GM12878 (cell line): ENCODE measurements around the gene ANKDD1B. TPM values are rescaled to one million over a fixed set of nuclear protein-coding genes. Genes with fewer than 3 reads are reported as not detected.

ENCODE experiments used
- ATAC-seq: fragments of 200-7000 bp; cut with Tn5 transposase; 3 replicates; pipeline ENCODE4 v1.9.1; 2020; ENCODE audit warnings: mild to moderate bottlenecking, moderate library complexity
- BruUV-seq: library from RNA; stranded (reverse); fragments of 400-500 nt; replicated peaks from 2 replicates; lab custom pipeline; 2021; lab: Mats Ljungman, UMichigan
- CTCF ChIA-PET: fragments of 300-600 bp; sonication (Branson Sonifier 250); formaldehyde crosslinking; extraction: SDS; loops from one replicate; lab custom pipeline; 2021; ENCODE audit warnings: inconsistent platforms; lab: Yijun Ruan, JAX
- POLR2A ChIA-PET: fragments of 350-600 bp; formaldehyde crosslinking; extraction: SDS; loops from one replicate; lab custom pipeline; 2021; ENCODE audit warnings: inconsistent platforms; lab: Charles Lee
- RAD21 ChIA-PET: fragments of 300-600 bp; sonication (Branson Sonifier 250); formaldehyde crosslinking; loops from one replicate; lab custom pipeline; 2023; ENCODE audit warnings: antibody characterized with exemption; ENCODE audit not compliant: unreplicated experiment; lab: Charles Lee
- SMC1A ChIA-PET: fragments of 300-600 bp; sonication (Branson Sonifier 250); formaldehyde crosslinking; loops from one replicate; lab custom pipeline; 2023; ENCODE audit not compliant: unreplicated experiment, uncharacterized antibody; lab: Charles Lee
- DNase-seq: peaks from one replicate; pipeline ENCODE4 v3.0.0-alpha.2; 2011; ENCODE audit warnings: low read depth, low spot score
- FAIRE-seq: peaks from 3 replicates; lab custom pipeline; 2011; peaks lifted over from hg19 to GRCh38; lab: Jason Lieb, UNC
- H2AFZ ChIP-seq: 2 replicates; pipeline ENCODE4 v1.6.0; 2011; ENCODE audit warnings: low read depth, low read length, control low read depth; ENCODE audit not compliant: control insufficient read depth
- H3K27ac ChIP-seq: 2 replicates; pipeline ENCODE4 v1.5.1; 2011; ENCODE audit warnings: control low read depth; ENCODE audit not compliant: control insufficient read depth, insufficient read depth
- H3K27me3 ChIP-seq, 2 experiments: replicated peaks in 1 of 2; 2 replicates each; pipeline versions ENCODE4 v1.6.0 to v1.6.1; 2011; ENCODE audit warnings: low read length in 1 of 2; ENCODE audit not compliant: control insufficient read depth in 2 of 2, insufficient read depth in 2 of 2
- H3K36me3 ChIP-seq, 2 experiments: 2 replicates each; pipeline ENCODE4 v1.5.1; 2011; ENCODE audit warnings: low read length in 1 of 2; ENCODE audit not compliant: control insufficient read depth in 2 of 2, insufficient read depth in 2 of 2
- H3K4me1 ChIP-seq: 2 replicates; pipeline ENCODE4 v1.6.1; 2011; ENCODE audit warnings: mild to moderate bottlenecking, low read length, moderate library complexity, mixed read lengths; ENCODE audit not compliant: control insufficient read depth, insufficient read depth
- H3K4me2 ChIP-seq: 2 replicates; pipeline ENCODE4 v1.6.0; 2011; ENCODE audit warnings: control low read depth; ENCODE audit not compliant: control insufficient read depth, insufficient read depth
- H3K4me3 ChIP-seq: fragments of 200-600 bp; sonication (generic); 2 replicates; pipeline ENCODE4 v1.5.1; 2016
- H3K79me2 ChIP-seq: 2 replicates; pipeline ENCODE4 v1.6.0; 2011; ENCODE audit warnings: low read length; ENCODE audit not compliant: control insufficient read depth, insufficient read depth
- H3K9ac ChIP-seq: 2 replicates; pipeline ENCODE4 v1.8.0; 2011; ENCODE audit warnings: low read length, control low read depth, mixed read lengths; ENCODE audit not compliant: control insufficient read depth, insufficient read depth
- H3K9me3 ChIP-seq: replicated peaks from 3 replicates; pipeline ENCODE4 v1.5.1; 2011; ENCODE audit warnings: mild to moderate bottlenecking, low read length; ENCODE audit not compliant: control insufficient read depth, insufficient read depth
- H4K20me1 ChIP-seq: 2 replicates; pipeline ENCODE4 v1.6.0; 2011; ENCODE audit not compliant: control insufficient read depth, insufficient read depth
- ASH2L ChIP-seq: fragments of 300-600, 200-600 bp; sonication (generic); IDR thresholded peaks from 2 replicates; pipeline ENCODE4 v1.6.1; 2017; ENCODE audit warnings: low read depth, mild to moderate bottlenecking, borderline replicate concordance
- BACH1 ChIP-seq: fragments of 450-650 bp; IDR thresholded peaks from 2 replicates; pipeline ENCODE4 v1.6.1; 2017; ENCODE audit warnings: mild to moderate bottlenecking, borderline replicate concordance
- BHLHE40 ChIP-seq, 2 experiments: fragments of 450-650 bp in 1 of 2; IDR thresholded peaks; 2 replicates each; pipeline ENCODE4 v1.6.1; 2011 to 2017; ENCODE audit warnings: low read depth in 2 of 2, borderline replicate concordance in 1 of 2, improper control_type of control experiment in 1 of 2, low read length in 1 of 2, mild to moderate bottlenecking in 1 of 2
- CEBPB ChIP-seq, 2 experiments: fragments of 150-350 bp in 1 of 2; IDR thresholded peaks; 2 replicates each; pipeline ENCODE4 v1.6.1; 2012 to 2014; ENCODE audit warnings: low read depth in 2 of 2, low read length in 2 of 2, borderline replicate concordance in 1 of 2, inconsistent platforms in 1 of 2
- EP300 ChIP-seq, 2 experiments: fragments of 150-350 bp in 1 of 2; IDR thresholded peaks; 2 replicates each; pipeline ENCODE4 v1.6.1; 2011 to 2012; ENCODE audit warnings: low read depth in 2 of 2, low read length in 2 of 2, borderline replicate concordance in 1 of 2, improper control_type of control experiment in 1 of 2, inconsistent platforms in 1 of 2; ENCODE audit not compliant: control insufficient read depth in 1 of 2
- HDAC2 ChIP-seq: fragments of 200-600 bp; sonication (generic); IDR thresholded peaks from 2 replicates; pipeline ENCODE4 v1.6.1; 2017
- KAT2A ChIP-seq: conservative IDR thresholded peaks from 2 replicates; pipeline ENCODE4 v1.6.1; 2011; ENCODE audit warnings: low read depth, low read length; ENCODE audit not compliant: control insufficient read depth
- KDM1A ChIP-seq: fragments of 200-600 bp; sonication (generic); IDR thresholded peaks from 2 replicates; pipeline ENCODE4 v1.6.1; 2016; ENCODE audit warnings: borderline replicate concordance
- MEF2B ChIP-seq: fragments of 450-650 bp; IDR thresholded peaks from 2 replicates; pipeline ENCODE4 v1.6.1; 2018; ENCODE audit warnings: mild to moderate bottlenecking, moderate library complexity; ENCODE audit not compliant: partially characterized antibody, poor library complexity, severe bottlenecking
- MLLT1 ChIP-seq: fragments of 450-650 bp; IDR thresholded peaks from 2 replicates; pipeline ENCODE4 v1.6.1; 2016; ENCODE audit warnings: mild to moderate bottlenecking
- MTA3 ChIP-seq: IDR thresholded peaks from 2 replicates; pipeline ENCODE4 v1.6.1; 2012; ENCODE audit warnings: low read length, inconsistent platforms, borderline replicate concordance
- NFIC ChIP-seq: IDR thresholded peaks from 2 replicates; pipeline ENCODE4 v1.6.1; 2012; ENCODE audit warnings: low read depth, mild to moderate bottlenecking, inconsistent platforms, low read length, moderate library complexity
- PML ChIP-seq: IDR thresholded peaks from 2 replicates; pipeline ENCODE4 v1.6.1; 2012; ENCODE audit warnings: low read length, inconsistent platforms
- SIN3A ChIP-seq: IDR thresholded peaks from 2 replicates; pipeline ENCODE4 v1.6.1; 2012; ENCODE audit warnings: low read depth, low read length, improper control_type of control experiment
- SREBF2 ChIP-seq: IDR thresholded peaks from 2 replicates; pipeline ENCODE4 v1.6.1; 2012; ENCODE audit warnings: mild to moderate bottlenecking, low read length
- STAT3 ChIP-seq: IDR thresholded peaks from 2 replicates; pipeline ENCODE4 v1.6.1; 2011; ENCODE audit warnings: low read depth, low read length, improper control_type of control experiment
- TCF7 ChIP-seq: IDR thresholded peaks from 2 replicates; pipeline ENCODE4 v1.6.1; 2014; ENCODE audit warnings: antibody characterized with exemption, borderline replicate concordance
- ZNF384 ChIP-seq: IDR thresholded peaks from 2 replicates; pipeline ENCODE4 v1.6.1; 2012; ENCODE audit warnings: low read depth, mild to moderate bottlenecking, low read length, improper control_type of control experiment, borderline replicate concordance
- WGBS: methylation state at CpG from one replicate; pipeline ENCODE4 v1.1.6; 2016; ENCODE audit warnings: low lambda C conversion rate; ENCODE audit not compliant: insufficient replicate concordance, insufficient coverage; ENCODE audit errors: missing lambda C conversion rate; 5-methylcytosine and 5-hydroxymethylcytosine counted together
- in situ Hi-C: fragments of 300-500 bp; cut with MboI; formaldehyde crosslinking; loops from 9 replicates; pipeline ENCODE4 v1.14.3; 2018; ENCODE audit warnings: mixed read lengths
- intact Hi-C: fragments of 100-400 bp; cut with micrococcal nuclease; formaldehyde crosslinking; loops from one replicate; pipeline ENCODE4 v1.14.2; 2022; ENCODE audit not compliant: unreplicated experiment
- polyA plus RNA-seq, 11 experiments: library from polyadenylated mRNA; depleted of rRNA in 4 of 11; unstranded in 6 of 11; stranded (reverse) in 5 of 11; fragments of >200 nt; fragmentation: Nextera tagmentation in 4 of 11; fragmentation: Illumina TruSeq in 1 of 11; extraction: Ambion mirVana in 4 of 11; extraction: Trizol in 1 of 11; gene quantifications; 1 replicate in 1 of 11; 2 replicates in 10 of 11; pipeline versions ENCODE4 v1.2.1 to v1.2.3, GENCODE V29; 2011 to 2016; ENCODE audit warnings: inconsistent platforms in 2 of 11, missing spikeins in 2 of 11, low read depth in 1 of 11
- total RNA-seq, 4 experiments: library from RNA; depleted of rRNA in 3 of 4; stranded (reverse); fragments of >200 nt in 3 of 4; fragmentation: Illumina TruSeq in 1 of 4; extraction: Trizol in 1 of 4; gene quantifications; 2 replicates each; pipeline versions ENCODE4 v1.2.1 to v1.2.3, GENCODE V29; 2013 to 2021
- TF ChIP-seq, protein P1 (sequence below): IDR thresholded peaks from 2 replicates; pipeline ENCODE4 v1.6.1; 2012; ENCODE audit warnings: improper control_type of control experiment, low read depth, low read length; ENCODE audit not compliant: insufficient replicate concordance

Gene ANKDD1B
- total and polyA plus RNA-seq, 10 of the 15 experiments (the other 5 are each of a cell fraction or from before 2014, with no cell fraction given) = 0.34 to 2.4 (median 0.80) TPM

DNA sequence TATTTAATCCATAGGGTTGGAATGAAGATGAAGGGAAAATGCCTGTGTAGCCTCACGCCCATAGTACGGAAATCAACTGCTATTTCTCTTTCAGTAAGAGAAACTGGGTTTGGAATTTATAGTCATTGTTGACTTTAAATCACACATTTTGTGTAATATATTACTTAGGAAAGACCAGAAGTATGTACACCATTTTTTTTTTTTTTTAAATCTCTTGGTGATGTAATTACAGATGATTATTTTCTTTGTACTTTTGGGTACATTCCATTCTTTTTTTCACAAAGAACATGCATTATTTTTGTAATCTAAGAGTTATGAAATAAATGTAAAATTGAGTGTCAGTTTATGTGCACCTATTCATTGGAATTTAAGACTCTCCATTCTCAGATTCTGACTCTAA lies 60.3 kb downstream of the ANKDD1B start:
- Histone ChIP-seq H3K79me2 (no peaks in the 10 kb centered on the region), H2AFZ (no peak overlapping the region), H3K4me1 (peaks cover 10% of the 10 kb centered on the region), H3K9ac (no peak overlapping the region), H3K4me2 (no peak overlapping the region), H3K9me3 (no peaks in the 10 kb centered on the region), H3K27ac (no peak overlapping the region), H3K36me3 (peaks cover 0 to 8% of the 10 kb centered on the region in 2 experiments; a peak in 2 of 4 replicates), H3K4me3 (no peak overlapping the region), H3K27me3 (no peaks in the 10 kb centered on the region), H4K20me1 (0 out of 2 replicates have a peak, but pooled peaks cover 2% of the 10 kb centered on the region)
- DNase-seq (no peak), ATAC-seq (no peak), FAIRE-seq (no peak)
- in situ Hi-C loops = no loop called here
- intact Hi-C loops = loop anchor here (10.0 kb wide), 1 partner anchor 627 kb away; no protein-coding TSS in a partner anchor
- SMC1A ChIA-PET = no interaction called here
- RAD21 ChIA-PET = interaction anchor here (1.1 kb wide), 1 partner anchor 95 kb away, joined by 6 read pairs; no protein-coding TSS in a partner anchor
- no TSS peak for BruUV-seq
- CTCF ChIA-PET = interaction anchor here (1.5 kb wide), 1 partner anchor 10 kb away, joined by 7 read pairs; no protein-coding TSS in a partner anchor
- POLR2A ChIA-PET = no interaction called here
- 47% methylated on average over 2 of the region's 2 CpGs for whole genome bisulfite sequencing
- TF ChIP-seq KAT2A = no peak
- TF ChIP-seq PML = no peak
- TF ChIP-seq, protein P1, sequence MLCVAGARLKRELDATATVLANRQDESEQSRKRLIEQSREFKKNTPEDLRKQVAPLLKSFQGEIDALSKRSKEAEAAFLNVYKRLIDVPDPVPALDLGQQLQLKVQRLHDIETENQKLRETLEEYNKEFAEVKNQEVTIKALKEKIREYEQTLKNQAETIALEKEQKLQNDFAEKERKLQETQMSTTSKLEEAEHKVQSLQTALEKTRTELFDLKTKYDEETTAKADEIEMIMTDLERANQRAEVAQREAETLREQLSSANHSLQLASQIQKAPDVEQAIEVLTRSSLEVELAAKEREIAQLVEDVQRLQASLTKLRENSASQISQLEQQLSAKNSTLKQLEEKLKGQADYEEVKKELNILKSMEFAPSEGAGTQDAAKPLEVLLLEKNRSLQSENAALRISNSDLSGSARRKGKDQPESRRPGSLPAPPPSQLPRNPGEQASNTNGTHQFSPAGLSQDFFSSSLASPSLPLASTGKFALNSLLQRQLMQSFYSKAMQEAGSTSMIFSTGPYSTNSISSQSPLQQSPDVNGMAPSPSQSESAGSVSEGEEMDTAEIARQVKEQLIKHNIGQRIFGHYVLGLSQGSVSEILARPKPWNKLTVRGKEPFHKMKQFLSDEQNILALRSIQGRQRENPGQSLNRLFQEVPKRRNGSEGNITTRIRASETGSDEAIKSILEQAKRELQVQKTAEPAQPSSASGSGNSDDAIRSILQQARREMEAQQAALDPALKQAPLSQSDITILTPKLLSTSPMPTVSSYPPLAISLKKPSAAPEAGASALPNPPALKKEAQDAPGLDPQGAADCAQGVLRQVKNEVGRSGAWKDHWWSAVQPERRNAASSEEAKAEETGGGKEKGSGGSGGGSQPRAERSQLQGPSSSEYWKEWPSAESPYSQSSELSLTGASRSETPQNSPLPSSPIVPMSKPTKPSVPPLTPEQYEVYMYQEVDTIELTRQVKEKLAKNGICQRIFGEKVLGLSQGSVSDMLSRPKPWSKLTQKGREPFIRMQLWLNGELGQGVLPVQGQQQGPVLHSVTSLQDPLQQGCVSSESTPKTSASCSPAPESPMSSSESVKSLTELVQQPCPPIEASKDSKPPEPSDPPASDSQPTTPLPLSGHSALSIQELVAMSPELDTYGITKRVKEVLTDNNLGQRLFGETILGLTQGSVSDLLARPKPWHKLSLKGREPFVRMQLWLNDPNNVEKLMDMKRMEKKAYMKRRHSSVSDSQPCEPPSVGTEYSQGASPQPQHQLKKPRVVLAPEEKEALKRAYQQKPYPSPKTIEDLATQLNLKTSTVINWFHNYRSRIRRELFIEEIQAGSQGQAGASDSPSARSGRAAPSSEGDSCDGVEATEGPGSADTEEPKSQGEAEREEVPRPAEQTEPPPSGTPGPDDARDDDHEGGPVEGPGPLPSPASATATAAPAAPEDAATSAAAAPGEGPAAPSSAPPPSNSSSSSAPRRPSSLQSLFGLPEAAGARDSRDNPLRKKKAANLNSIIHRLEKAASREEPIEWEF = no peak
- no peak for TF ChIP-seq NFIC
- TF ChIP-seq ASH2L = no peak
- no peak for TF ChIP-seq STAT3
- TF ChIP-seq TCF7 = no peak
- no peak for TF ChIP-seq EP300 (IDR thresholded peaks at IDR 0.05; ENCODE audit: borderline replicate concordance in 1 of 2, control insufficient read depth in 1 of 2, low read depth in 2 of 2, low read length in 2 of 2)
- no peak for TF ChIP-seq SREBF2
- no peak for TF ChIP-seq MEF2B
- TF ChIP-seq BHLHE40 (IDR thresholded peaks at IDR 0.05; ENCODE audit: borderline replicate concordance in 1 of 2, low read depth in 2 of 2, low read length in 1 of 2) = no peak
- TF ChIP-seq MTA3 = no peak
- no peak for TF ChIP-seq SIN3A
- TF ChIP-seq HDAC2 = no peak
- no peak for TF ChIP-seq ZNF384
- TF ChIP-seq KDM1A = no peak
- TF ChIP-seq MLLT1 = no peak
- no peak for TF ChIP-seq CEBPB (IDR thresholded peaks at IDR 0.05; ENCODE audit: borderline replicate concordance in 1 of 2, low read depth in 2 of 2, low read length in 2 of 2)
- TF ChIP-seq BACH1 = no peak
